Astrocyte (in vitro differentiated cells and primary cell): ENCODE data around the gene CBARP. TPM values are rescaled to one million over a fixed set of nuclear protein-coding genes. Genes with fewer than 3 reads are reported as not detected.

Experiments
- DNase-seq: peaks from one replicate; pipeline ENCODE4 v3.0.0-alpha.2; 2010; ENCODE audit warnings: low read depth
- FAIRE-seq: peaks from 2 replicates; lab custom pipeline; 2011; peaks lifted over from hg19 to GRCh38; lab: Jason Lieb, UNC
- H2AFZ ChIP-seq: 2 replicates; pipeline ENCODE4 v1.6.0; 2012; ENCODE audit warnings: low read depth, low read length, inconsistent platforms
- H3K27ac ChIP-seq: 2 replicates; pipeline ENCODE4 v1.5.1; 2011; ENCODE audit warnings: low read depth, low read length, inconsistent platforms
- H3K27me3 ChIP-seq: 2 replicates; pipeline ENCODE4 v1.6.0; 2011; ENCODE audit warnings: low read length, inconsistent platforms; ENCODE audit not compliant: insufficient read depth
- H3K36me3 ChIP-seq: 2 replicates; pipeline ENCODE4 v1.5.1; 2011; ENCODE audit warnings: low read length, inconsistent platforms; ENCODE audit not compliant: insufficient read depth
- H3K4me1 ChIP-seq: 2 replicates; pipeline ENCODE4 v1.5.1; 2011; ENCODE audit warnings: low read length, inconsistent platforms; ENCODE audit not compliant: insufficient read depth
- H3K4me2 ChIP-seq: 2 replicates; pipeline ENCODE4 v1.6.0; 2012; ENCODE audit warnings: low read length, inconsistent platforms
- H3K4me3 ChIP-seq: 2 replicates; pipeline ENCODE4 v1.5.1; 2011; ENCODE audit warnings: low read depth, mild to moderate bottlenecking, low read length, inconsistent platforms; ENCODE audit not compliant: insufficient read depth
- H3K79me2 ChIP-seq: 2 replicates; pipeline ENCODE4 v1.6.0; 2012; ENCODE audit warnings: mild to moderate bottlenecking, low read length, inconsistent platforms; ENCODE audit not compliant: insufficient read depth
- H3K9ac ChIP-seq: 2 replicates; pipeline ENCODE4 v1.6.0; 2012; ENCODE audit warnings: mild to moderate bottlenecking, low read length, inconsistent platforms
- H3K9me3 ChIP-seq: 2 replicates; pipeline ENCODE4 v1.5.1; 2012; ENCODE audit warnings: low read depth, mild to moderate bottlenecking, low read length, inconsistent platforms; ENCODE audit not compliant: insufficient read depth
- H4K20me1 ChIP-seq: 2 replicates; pipeline ENCODE4 v1.6.0; 2012; ENCODE audit warnings: low read length, inconsistent platforms; ENCODE audit not compliant: insufficient read depth
- H3K27ac Mint-ChIP-seq: one replicate; pipeline ENCODE4 v1.8.0; 2021; ENCODE audit warnings: mild to moderate bottlenecking, mixed read lengths; ENCODE audit not compliant: unreplicated experiment
- H3K27me3 Mint-ChIP-seq: one replicate; pipeline ENCODE4 v1.8.0; 2021; ENCODE audit warnings: low read depth, mixed read lengths; ENCODE audit not compliant: unreplicated experiment
- H3K36me3 Mint-ChIP-seq: one replicate; pipeline ENCODE4 v1.8.0; 2021; ENCODE audit warnings: low read depth, mixed read lengths; ENCODE audit not compliant: unreplicated experiment
- H3K4me1 Mint-ChIP-seq: one replicate; pipeline ENCODE4 v1.8.0; 2021; ENCODE audit warnings: low read depth, mixed read lengths; ENCODE audit not compliant: unreplicated experiment
- H3K4me3 Mint-ChIP-seq: one replicate; pipeline ENCODE4 v1.8.0; 2021; ENCODE audit warnings: mild to moderate bottlenecking, moderate library complexity, mixed read lengths; ENCODE audit not compliant: unreplicated experiment
- H3K9me3 Mint-ChIP-seq: one replicate; pipeline ENCODE4 v1.8.0; 2021; ENCODE audit warnings: mild to moderate bottlenecking, mixed read lengths; ENCODE audit not compliant: unreplicated experiment
- CTCF ChIP-seq: IDR thresholded peaks from 2 replicates; pipeline ENCODE4 v1.5.1; 2011; ENCODE audit warnings: low read depth, mild to moderate bottlenecking, inconsistent platforms, low read length, moderate library complexity; ENCODE audit not compliant: insufficient read depth
- EZH2 ChIP-seq: IDR thresholded peaks from 2 replicates; pipeline ENCODE4 v1.6.1; 2012; ENCODE audit warnings: mild to moderate bottlenecking, low read length, inconsistent platforms; ENCODE audit not compliant: insufficient read depth
- total RNA-seq: library from RNA; stranded (reverse); gene quantifications from 2 replicates; pipeline ENCODE4 v1.2.1, GENCODE V29; 2021

CBARP gene
- total RNA-seq, 1 donor from 2014 or later = 19.8 TPM

- TF ChIP-seq CTCF = no peak
- TF ChIP-seq EZH2 = no peak
- FAIRE-seq (no peak), DNase-seq (no peak)
- no peaks in the 10 kb centered on the region for H3K27me3 ChIP-seq
- peak overlapping the region; percentile 97 for H3K4me2 ChIP-seq
- Mint-ChIP-seq H3K4me3 (peak overlapping the region; percentile 81), H3K9me3 (no peaks in the 10 kb centered on the region), H3K36me3 (no peaks in the 10 kb centered on the region), H3K4me1 (peaks cover 4% of the 10 kb centered on the region), H3K27ac (peak overlapping the region; percentile 77), H3K27me3 (no peaks in the 10 kb centered on the region)
- peak overlapping the region; percentile 50 for H3K9ac ChIP-seq
- H4K20me1 ChIP-seq = peaks cover 42% of the 10 kb centered on the region
- peak overlapping the region; percentile 63 for H2AFZ ChIP-seq
- no peak overlapping the region for H3K4me3 ChIP-seq
- peaks cover 31% of the 10 kb centered on the region for H3K79me2 ChIP-seq
- H3K4me1 ChIP-seq = peaks cover 33% of the 10 kb centered on the region
- H3K36me3 ChIP-seq = peaks cover 3% of the 10 kb centered on the region
- H3K27ac ChIP-seq = no peak overlapping the region
- no peaks in the 10 kb centered on the region for H3K9me3 ChIP-seq
These were observed 831 bp upstream of the CBARP start for GRCh38 chr19:1238369-1239303.

- Histone ChIP-seq H3K27me3 (no peaks in the 10 kb centered on the region), H3K27ac (no peak overlapping the region), H3K36me3 (peaks cover 3% of the 10 kb centered on the region), H4K20me1 (peaks cover 42% of the 10 kb centered on the region), H3K79me2 (peaks cover 18% of the 10 kb centered on the region), H2AFZ (peak overlapping the region; percentile 9), H3K4me2 (peak overlapping the region; percentile 97), H3K9me3 (no peaks in the 10 kb centered on the region), H3K4me3 (peak overlapping the region; percentile 68), H3K9ac (peak overlapping the region; percentile 79), H3K4me1 (peaks cover 32% of the 10 kb centered on the region)
- FAIRE-seq (no peak), DNase-seq (no peak)
- Mint-ChIP-seq H3K4me3 (peak overlapping the region; percentile 80), H3K27me3 (no peaks in the 10 kb centered on the region), H3K9me3 (no peaks in the 10 kb centered on the region), H3K36me3 (peaks cover 5% of the 10 kb centered on the region), H3K4me1 (peaks cover 10% of the 10 kb centered on the region), H3K27ac (no peak overlapping the region)
- no peak for TF ChIP-seq CTCF
- TF ChIP-seq EZH2 = no peak
These were observed 662 bp downstream of the CBARP start for GRCh38 chr19:1237027-1237659.
